ENCODE data around the gene XPO6. TPM values are rescaled to one million over a fixed set of nuclear protein-coding genes. Genes with fewer than 3 reads are reported as not detected.

XPO6 gene
- total RNA-seq, 1 donor from 2014 or later = 206 TPM

- intact Hi-C loops (cut with micrococcal nuclease) = no loop called here
Observed at GRCh38 chr16:28092721-28093384, 118.9 kb downstream of the XPO6 start.

GRCh38 chr16:28091656-28092055 is 120.1 kb downstream of the XPO6 start:
- intact Hi-C loops (cut with micrococcal nuclease) = no loop called here

GRCh38 chr16:28090646-28091377 is 121.0 kb downstream of the XPO6 start:
- intact Hi-C loops (cut with micrococcal nuclease) = no loop called here

- intact Hi-C loops (cut with micrococcal nuclease) = no loop called here
Observed at GRCh38 chr16:28089992-28090365, 121.8 kb downstream of the XPO6 start.

GRCh38 chr16:28089205-28089991 is 122.4 kb downstream of the XPO6 start:
- intact Hi-C loops (cut with micrococcal nuclease) = no loop called here

GRCh38 chr16:28087675-28088300 is 124.0 kb downstream of the XPO6 start:
- intact Hi-C loops (cut with micrococcal nuclease) = no loop called here

GRCh38 chr16:28087140-28087660 is 124.6 kb downstream of the XPO6 start:
- intact Hi-C loops (cut with micrococcal nuclease) = no loop called here

- intact Hi-C loops (cut with micrococcal nuclease) = no loop called here
Observed at GRCh38 chr16:28086186-28087139, 125.3 kb downstream of the XPO6 start.

GRCh38 chr16:28085389-28086171 is 126.2 kb downstream of the XPO6 start:
- intact Hi-C loops (cut with micrococcal nuclease) = no loop called here

GRCh38 chr16:28084209-28084608 is 127.6 kb downstream of the XPO6 start:
- intact Hi-C loops (cut with micrococcal nuclease) = no loop called here

GRCh38 chr16:28082624-28083023 is 129.1 kb downstream of the XPO6 start:
- intact Hi-C loops (cut with micrococcal nuclease) = no loop called here

GRCh38 chr16:28081391-28081968 is 130.3 kb downstream of the XPO6 start:
- intact Hi-C loops (cut with micrococcal nuclease) = no loop called here

GRCh38 chr16:28078261-28078660 is 133.5 kb downstream of the XPO6 start:
- intact Hi-C loops (cut with micrococcal nuclease) = no loop called here

GRCh38 chr16:28073836-28074235 is 137.9 kb downstream of the XPO6 start:
- intact Hi-C loops (cut with micrococcal nuclease) = no loop called here

GRCh38 chr16:28072087-28072486 is 139.7 kb downstream of the XPO6 start:
- intact Hi-C loops (cut with micrococcal nuclease) = no loop called here

GRCh38 chr16:28069971-28070794 is 141.6 kb downstream of the XPO6 start:
- intact Hi-C loops (cut with micrococcal nuclease) = loop anchor here (1.0 kb wide), 1 partner anchor 98 kb away; no protein-coding TSS in a partner anchor

- intact Hi-C loops (cut with micrococcal nuclease) = no loop called here
Observed at GRCh38 chr16:28068976-28069375, 142.8 kb downstream of the XPO6 start.
